ENCODE measurements around the gene CENPB.

The CENPB gene

GRCh38 chr20:3821996-3822395 lies 35.5 kb upstream of the CENPB start:
- TF ChIP-seq, protein P1, sequence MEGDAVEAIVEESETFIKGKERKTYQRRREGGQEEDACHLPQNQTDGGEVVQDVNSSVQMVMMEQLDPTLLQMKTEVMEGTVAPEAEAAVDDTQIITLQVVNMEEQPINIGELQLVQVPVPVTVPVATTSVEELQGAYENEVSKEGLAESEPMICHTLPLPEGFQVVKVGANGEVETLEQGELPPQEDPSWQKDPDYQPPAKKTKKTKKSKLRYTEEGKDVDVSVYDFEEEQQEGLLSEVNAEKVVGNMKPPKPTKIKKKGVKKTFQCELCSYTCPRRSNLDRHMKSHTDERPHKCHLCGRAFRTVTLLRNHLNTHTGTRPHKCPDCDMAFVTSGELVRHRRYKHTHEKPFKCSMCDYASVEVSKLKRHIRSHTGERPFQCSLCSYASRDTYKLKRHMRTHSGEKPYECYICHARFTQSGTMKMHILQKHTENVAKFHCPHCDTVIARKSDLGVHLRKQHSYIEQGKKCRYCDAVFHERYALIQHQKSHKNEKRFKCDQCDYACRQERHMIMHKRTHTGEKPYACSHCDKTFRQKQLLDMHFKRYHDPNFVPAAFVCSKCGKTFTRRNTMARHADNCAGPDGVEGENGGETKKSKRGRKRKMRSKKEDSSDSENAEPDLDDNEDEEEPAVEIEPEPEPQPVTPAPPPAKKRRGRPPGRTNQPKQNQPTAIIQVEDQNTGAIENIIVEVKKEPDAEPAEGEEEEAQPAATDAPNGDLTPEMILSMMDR (conservative IDR thresholded peaks at IDR 0.05; ENCODE audit: low read depth, low read length) = no peak
- DNase-seq (ENCODE audit: low read depth) = no peak

GRCh38 chr20:3820901-3821727 lies 34.6 kb upstream of the CENPB start:
- peak overlapping the region; percentile 95 for H3K4me3 ChIP-seq (ENCODE audit: low read depth, low read length)
- no peak for DNase-seq (ENCODE audit: low read depth)
- TF ChIP-seq, protein P1 (conservative IDR thresholded peaks at IDR 0.05; ENCODE audit: low read depth, low read length) = no peak

More at GRCh38 chr20:3821996-3822395, 35.5 kb upstream of the CENPB start:
- H3K4me3 ChIP-seq (ENCODE audit: low read depth, low read length) = no peak overlapping the region

GRCh38 chr20:3820048-3820900 lies 33.7 kb upstream of the CENPB start, which contains the start of gene AP5S1:
Gene AP5S1 (plus strand): TSS chr20:3820547. CDS start chr20:3822118, 1,571 bp downstream.
- TF ChIP-seq, protein P1 (conservative IDR thresholded peaks at IDR 0.05; ENCODE audit: low read depth, low read length) = peak; percentile 57
- H3K4me3 ChIP-seq (ENCODE audit: low read depth, low read length) = peak within 1 kb of the TSS; percentile 95
- DNase-seq (ENCODE audit: low read depth) = peak; percentile 97

DNA sequence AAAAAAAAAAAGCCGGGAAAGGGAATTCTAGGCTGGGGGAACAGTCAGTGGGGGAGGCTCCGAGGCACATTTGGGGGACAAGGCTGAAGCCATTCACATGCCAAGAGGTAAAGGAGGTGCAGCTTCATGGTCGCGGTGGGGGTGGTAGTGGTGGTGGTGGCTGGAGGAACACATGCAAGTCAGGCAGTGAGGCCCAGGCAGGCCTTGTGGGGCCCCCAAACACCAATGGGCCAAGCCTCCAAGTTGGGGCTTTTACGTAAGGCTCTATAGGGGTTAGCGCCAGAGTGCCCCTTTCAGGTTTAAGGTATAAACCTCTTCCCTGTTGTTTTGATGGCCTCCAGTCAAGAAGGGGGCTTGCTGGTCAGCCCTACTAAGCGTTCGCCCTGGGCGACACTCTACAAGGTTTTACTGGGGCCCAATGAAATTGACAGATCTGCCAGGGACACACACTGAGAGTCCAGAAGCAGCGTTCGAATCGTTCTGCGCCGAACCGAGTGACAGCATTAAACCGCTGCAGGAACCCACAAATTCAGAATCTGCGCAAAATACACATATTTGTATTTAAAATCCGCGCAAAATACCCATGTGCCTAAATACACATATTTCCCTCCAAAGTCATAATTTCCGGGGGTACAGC lies 33.0 kb upstream of the CENPB start:
- DNase-seq (ENCODE audit: low read depth) = no peak
- TF ChIP-seq, protein P1 (conservative IDR thresholded peaks at IDR 0.05; ENCODE audit: low read depth, low read length) = no peak
- peak overlapping the region; percentile 95 for H3K4me3 ChIP-seq (ENCODE audit: low read depth, low read length)

DNA sequence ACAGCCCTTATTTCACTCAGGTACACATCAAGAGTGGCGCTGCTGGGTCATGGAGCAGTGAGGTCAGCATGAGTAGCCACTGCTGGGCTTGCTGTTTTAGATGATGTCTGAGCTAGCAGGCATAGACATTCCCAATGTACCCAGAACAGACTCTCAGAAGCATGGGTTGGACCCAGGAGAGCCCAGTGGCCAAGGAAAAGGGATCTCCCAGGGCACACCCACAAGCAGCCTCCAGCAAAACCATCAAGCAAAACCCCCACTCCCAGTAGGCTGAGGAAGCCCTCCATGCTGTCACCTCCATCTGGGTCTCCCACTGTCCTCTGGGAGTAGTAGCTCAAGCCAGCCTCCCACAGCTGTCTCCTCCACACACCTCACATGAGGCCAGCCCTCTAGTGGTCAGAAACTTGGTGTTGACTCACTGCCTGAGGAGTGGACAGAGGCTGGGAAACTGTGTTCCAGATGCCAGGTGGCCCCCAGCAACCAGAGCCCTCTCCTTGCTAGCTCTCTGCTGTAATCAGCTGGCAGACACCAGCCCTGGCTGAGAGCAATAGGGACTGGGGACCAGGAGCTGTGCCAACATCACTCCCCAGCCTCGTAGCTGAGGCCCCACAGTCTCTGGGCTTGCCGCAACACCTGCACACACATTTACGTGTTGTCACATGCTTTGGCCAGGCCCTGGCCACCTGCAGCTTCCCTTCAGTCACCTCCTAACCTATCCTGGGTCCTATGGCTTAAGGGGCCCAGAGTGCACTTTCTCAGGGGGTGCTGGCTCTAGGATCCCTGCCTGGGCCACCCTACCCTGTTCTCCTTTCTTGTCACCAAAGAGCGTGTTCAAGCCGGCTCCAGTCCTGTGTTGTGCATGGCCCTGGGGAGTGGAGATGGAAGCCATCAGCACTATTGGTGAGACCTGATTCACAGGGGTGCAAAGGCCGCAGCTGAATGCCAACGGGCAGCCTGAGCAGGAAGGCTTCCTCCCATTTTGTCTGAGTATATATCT lies 31.9 kb upstream of the CENPB start:
- DNase-seq (ENCODE audit: low read depth) = peak; percentile 88

More for the DNA sequence above, 31.9 kb upstream of the CENPB start:
- no peak overlapping the region for H3K4me3 ChIP-seq (ENCODE audit: low read depth, low read length)
- TF ChIP-seq, protein P1 (conservative IDR thresholded peaks at IDR 0.05; ENCODE audit: low read depth, low read length) = peak; percentile 89

Data from choroid plexus epithelial cell (primary cell).